HepG2 (cell line): ENCODE measurements around the gene DAPK1. TPM values are rescaled to one million over a fixed set of nuclear protein-coding genes. Genes with fewer than 3 reads are reported as not detected.
A peak's percentile ranks its signal among the peaks of the same experiment; 100 is the strongest.

Experiments used
- CEBPB ChIP-seq: IDR thresholded peaks from 2 replicates; pipeline ENCODE4 v1.6.1; 2011; ENCODE audit warnings: low read depth, low read length, improper control_type of control experiment, borderline replicate concordance
- CREB1 ChIP-seq, 2 experiments: fragments of 450-650 bp in 1 of 2; IDR thresholded peaks; 2 replicates each; pipeline ENCODE4 v1.6.1; 2016 to 2017; ENCODE audit warnings: control low read depth in 1 of 2, mild to moderate bottlenecking in 1 of 2, missing compliant biosample characterization in 1 of 2, missing genetic modification characterization in 1 of 2
- FOXP1 ChIP-seq, 2 experiments: fragments of 450-650 bp in 1 of 2; IDR thresholded peaks; 2 replicates each; pipeline ENCODE4 v1.6.1; 2017 to 2018; ENCODE audit warnings: antibody characterized with exemption in 1 of 2
- HNF4G ChIP-seq, 2 experiments: sonication (generic) in 1 of 2; formaldehyde crosslinking in 1 of 2; IDR thresholded peaks; 2 replicates each; pipeline versions ENCODE4 v1.4.0 to v1.6.1; 2011 to 2020; ENCODE audit warnings: borderline replicate concordance in 2 of 2, low read depth in 2 of 2, mild to moderate bottlenecking in 2 of 2, low read length in 1 of 2, missing genetic modification reagents in 1 of 2, moderate library complexity in 1 of 2
- KAT2B ChIP-seq: fragments of 150-350 bp; IDR thresholded peaks from 2 replicates; pipeline ENCODE4 v1.6.1; 2014; ENCODE audit warnings: low read depth, low read length, borderline replicate concordance
- MED1 ChIP-seq: sonication (generic); formaldehyde crosslinking; IDR thresholded peaks from 2 replicates; pipeline ENCODE4 v1.4.0; 2020; ENCODE audit warnings: missing genetic modification reagents
- MIER2 ChIP-seq: IDR thresholded peaks from 2 replicates; pipeline ENCODE4 v1.6.1; 2016; ENCODE audit warnings: missing biosample characterization, missing genetic modification reagents
- MIXL1 ChIP-seq: IDR thresholded peaks from 2 replicates; pipeline ENCODE4 v1.6.1; 2016
- NFIB ChIP-seq: sonication (generic); formaldehyde crosslinking; IDR thresholded peaks from 2 replicates; pipeline ENCODE4 v1.9.0; 2021; ENCODE audit warnings: missing genetic modification reagents, mild to moderate bottlenecking, borderline replicate concordance
- NFIC ChIP-seq: IDR thresholded peaks from 2 replicates; pipeline ENCODE4 v1.6.1; 2012; ENCODE audit warnings: mild to moderate bottlenecking, low read length, inconsistent platforms
- PHF8 ChIP-seq: sonication (generic); formaldehyde crosslinking; IDR thresholded peaks from 2 replicates; pipeline ENCODE4 v1.5.0; 2020; ENCODE audit warnings: missing genetic modification reagents
- POLR2AphosphoS5 ChIP-seq: IDR thresholded peaks from 2 replicates; pipeline ENCODE4 v1.6.1; 2012; ENCODE audit warnings: low read depth, low read length
- THAP11 ChIP-seq: IDR thresholded peaks from 2 replicates; pipeline ENCODE4 v1.6.1; 2016; ENCODE audit warnings: missing biosample characterization, missing genetic modification reagents
- YEATS4 ChIP-seq: sonication (generic); formaldehyde crosslinking; IDR thresholded peaks from 2 replicates; pipeline ENCODE4 v1.4.0; 2020; ENCODE audit warnings: missing genetic modification reagents, borderline replicate concordance
- ZNF180 ChIP-seq: sonication (generic); formaldehyde crosslinking; IDR thresholded peaks from 2 replicates; pipeline ENCODE4 v1.4.0; 2020; ENCODE audit warnings: low read depth, missing genetic modification reagents, borderline replicate concordance
- ZNF296 ChIP-seq: sonication (generic); formaldehyde crosslinking; conservative IDR thresholded peaks from 2 replicates; pipeline ENCODE4 v1.5.0; 2020; ENCODE audit warnings: mild to moderate bottlenecking, missing genetic modification reagents
- ZNF354B ChIP-seq: sonication (generic); formaldehyde crosslinking; IDR thresholded peaks from 2 replicates; pipeline ENCODE4 v1.8.0; 2022; ENCODE audit warnings: mild to moderate bottlenecking, missing genetic modification reagents
- ZSCAN9 ChIP-seq: IDR thresholded peaks from 2 replicates; pipeline ENCODE4 v1.6.1; 2016; ENCODE audit warnings: borderline replicate concordance
- polyA plus RNA-seq, 8 experiments: library from polyadenylated mRNA; depleted of rRNA in 3 of 8; stranded (reverse) in 7 of 8; unstranded in 1 of 8; fragments of >200 nt; fragmentation: Illumina TruSeq in 4 of 8; extraction: Trizol in 4 of 8; gene quantifications; 2 replicates each; pipeline versions ENCODE4 v1.2.1 to v1.2.3, GENCODE V29; 2011 to 2016; ENCODE audit warnings: low read depth in 4 of 8, missing spikeins in 1 of 8, mixed read lengths in 1 of 8; ENCODE audit not compliant: insufficient read depth in 1 of 8
- total RNA-seq, 5 experiments: library from RNA; depleted of rRNA; stranded (reverse); fragments of >200 nt; fragmentation: Illumina TruSeq; extraction: Trizol; gene quantifications; 2 replicates each; pipeline ENCODE4 v1.2.3, GENCODE V29; 2016; ENCODE audit warnings: low read depth in 1 of 5
- TF ChIP-seq, protein P1 (sequence below): IDR thresholded peaks from 2 replicates; pipeline ENCODE4 v1.6.1; 2016; ENCODE audit warnings: low read depth, missing genetic modification reagents, missing compliant biosample characterization
- TF ChIP-seq, protein P2 (sequence below): IDR thresholded peaks from 2 replicates; pipeline ENCODE4 v1.6.1; 2012; ENCODE audit warnings: low read depth, low read length, improper control_type of control experiment
- TF ChIP-seq, protein P3 (sequence below): sonication (generic); formaldehyde crosslinking; IDR thresholded peaks from 2 replicates; pipeline ENCODE4 v1.4.0; 2020; ENCODE audit warnings: missing genetic modification reagents

Gene DAPK1
- total and polyA plus RNA-seq, 2 of the 13 experiments (the other 11 are each of a cell fraction or from before 2014, with no cell fraction given), result 35.7 to 35.9 TPM

DNA sequence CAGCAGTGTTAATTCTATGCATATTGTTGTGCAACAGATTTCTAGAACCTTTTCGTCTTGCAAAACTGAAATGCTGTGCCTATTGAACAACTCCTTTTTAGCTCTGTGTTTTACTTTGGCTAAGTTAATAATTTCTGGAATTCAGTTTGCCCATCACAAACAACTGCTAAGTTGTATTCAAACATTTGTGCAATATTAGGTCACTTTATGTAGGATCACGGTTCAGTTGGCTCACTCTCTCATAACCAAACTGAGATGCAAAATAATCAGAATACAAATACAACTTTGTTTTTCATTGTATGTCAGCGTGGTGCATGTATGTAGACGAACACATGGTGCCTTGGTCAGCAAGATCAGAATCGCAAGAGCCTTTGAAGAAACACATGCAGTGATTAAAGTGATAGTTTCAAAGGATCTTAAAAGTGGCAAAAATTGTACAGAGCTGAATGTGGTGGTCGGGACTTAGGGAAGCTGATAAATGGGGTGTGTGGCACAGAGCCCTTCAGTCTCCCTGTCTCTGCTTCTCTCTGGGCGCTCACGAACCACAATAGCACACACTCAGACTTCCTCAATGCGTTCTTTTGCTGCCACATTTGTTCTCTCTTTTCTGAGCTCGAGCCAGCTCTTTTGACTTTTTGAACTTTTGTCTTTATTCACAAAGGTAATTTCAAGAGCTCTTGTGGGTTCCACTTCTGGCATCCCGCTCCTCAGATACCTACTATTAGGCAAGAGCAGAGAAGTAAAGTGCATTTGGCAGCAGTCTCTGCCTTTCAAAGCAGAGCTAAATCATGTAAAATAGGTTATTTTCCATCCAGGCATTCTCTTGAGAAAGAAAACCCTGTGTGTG is 115.8 kb downstream of the DAPK1 start (continued):
- TF ChIP-seq, protein P1, sequence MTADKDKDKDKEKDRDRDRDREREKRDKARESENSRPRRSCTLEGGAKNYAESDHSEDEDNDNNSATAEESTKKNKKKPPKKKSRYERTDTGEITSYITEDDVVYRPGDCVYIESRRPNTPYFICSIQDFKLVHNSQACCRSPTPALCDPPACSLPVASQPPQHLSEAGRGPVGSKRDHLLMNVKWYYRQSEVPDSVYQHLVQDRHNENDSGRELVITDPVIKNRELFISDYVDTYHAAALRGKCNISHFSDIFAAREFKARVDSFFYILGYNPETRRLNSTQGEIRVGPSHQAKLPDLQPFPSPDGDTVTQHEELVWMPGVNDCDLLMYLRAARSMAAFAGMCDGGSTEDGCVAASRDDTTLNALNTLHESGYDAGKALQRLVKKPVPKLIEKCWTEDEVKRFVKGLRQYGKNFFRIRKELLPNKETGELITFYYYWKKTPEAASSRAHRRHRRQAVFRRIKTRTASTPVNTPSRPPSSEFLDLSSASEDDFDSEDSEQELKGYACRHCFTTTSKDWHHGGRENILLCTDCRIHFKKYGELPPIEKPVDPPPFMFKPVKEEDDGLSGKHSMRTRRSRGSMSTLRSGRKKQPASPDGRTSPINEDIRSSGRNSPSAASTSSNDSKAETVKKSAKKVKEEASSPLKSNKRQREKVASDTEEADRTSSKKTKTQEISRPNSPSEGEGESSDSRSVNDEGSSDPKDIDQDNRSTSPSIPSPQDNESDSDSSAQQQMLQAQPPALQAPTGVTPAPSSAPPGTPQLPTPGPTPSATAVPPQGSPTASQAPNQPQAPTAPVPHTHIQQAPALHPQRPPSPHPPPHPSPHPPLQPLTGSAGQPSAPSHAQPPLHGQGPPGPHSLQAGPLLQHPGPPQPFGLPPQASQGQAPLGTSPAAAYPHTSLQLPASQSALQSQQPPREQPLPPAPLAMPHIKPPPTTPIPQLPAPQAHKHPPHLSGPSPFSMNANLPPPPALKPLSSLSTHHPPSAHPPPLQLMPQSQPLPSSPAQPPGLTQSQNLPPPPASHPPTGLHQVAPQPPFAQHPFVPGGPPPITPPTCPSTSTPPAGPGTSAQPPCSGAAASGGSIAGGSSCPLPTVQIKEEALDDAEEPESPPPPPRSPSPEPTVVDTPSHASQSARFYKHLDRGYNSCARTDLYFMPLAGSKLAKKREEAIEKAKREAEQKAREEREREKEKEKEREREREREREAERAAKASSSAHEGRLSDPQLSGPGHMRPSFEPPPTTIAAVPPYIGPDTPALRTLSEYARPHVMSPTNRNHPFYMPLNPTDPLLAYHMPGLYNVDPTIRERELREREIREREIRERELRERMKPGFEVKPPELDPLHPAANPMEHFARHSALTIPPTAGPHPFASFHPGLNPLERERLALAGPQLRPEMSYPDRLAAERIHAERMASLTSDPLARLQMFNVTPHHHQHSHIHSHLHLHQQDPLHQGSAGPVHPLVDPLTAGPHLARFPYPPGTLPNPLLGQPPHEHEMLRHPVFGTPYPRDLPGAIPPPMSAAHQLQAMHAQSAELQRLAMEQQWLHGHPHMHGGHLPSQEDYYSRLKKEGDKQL (CRISPR knock-in tag), result peak; percentile 77
- TF ChIP-seq NFIB (CRISPR knock-in tag) (no peak), NFIC (peak; percentile 87; the same call in 1 of the 2 replicates), CEBPB (peak; percentile 98), FOXP1 (IDR thresholded peaks at IDR 0.05) (no peak), FOXP1 (CRISPR knock-in tag; IDR thresholded peaks at IDR 0.05) (peak; percentile 83), MIXL1 (CRISPR knock-in tag) (peak; percentile 87), HNF4G (IDR thresholded peaks at IDR 0.05; ENCODE audit: borderline replicate concordance, low read depth, low read length) (peak; percentile 29; the same call in 1 of the 2 replicates), HNF4G (CRISPR knock-in tag; IDR thresholded peaks at IDR 0.05; ENCODE audit: borderline replicate concordance, low read depth) (no peak), KAT2B (no peak), ZNF180 (no peak), CREB1 (IDR thresholded peaks at IDR 0.05) (no peak), CREB1 (CRISPR knock-in tag; IDR thresholded peaks at IDR 0.05) (0 out of 2 replicates have a peak, but pooled peaks have one; percentile 12), MED1 (CRISPR knock-in tag) (peak; percentile 66), YEATS4 (CRISPR knock-in tag) (peak; percentile 48; the same call in 1 of the 2 replicates), ZSCAN9 (0 out of 2 replicates have a peak, but pooled peaks have one; percentile 26), PHF8 (CRISPR knock-in tag) (0 out of 2 replicates have a peak, but pooled peaks have one; percentile 31), POLR2AphosphoS5 (peak; percentile 48; the same call in 1 of the 2 replicates), MIER2 (peak; percentile 55; the same call in 1 of the 2 replicates), THAP11 (CRISPR knock-in tag) (no peak; the same call in 1 of the 2 replicates), ZNF296 (CRISPR knock-in tag) (no peak), ZNF354B (CRISPR knock-in tag) (no peak)
- TF ChIP-seq, protein P2, sequence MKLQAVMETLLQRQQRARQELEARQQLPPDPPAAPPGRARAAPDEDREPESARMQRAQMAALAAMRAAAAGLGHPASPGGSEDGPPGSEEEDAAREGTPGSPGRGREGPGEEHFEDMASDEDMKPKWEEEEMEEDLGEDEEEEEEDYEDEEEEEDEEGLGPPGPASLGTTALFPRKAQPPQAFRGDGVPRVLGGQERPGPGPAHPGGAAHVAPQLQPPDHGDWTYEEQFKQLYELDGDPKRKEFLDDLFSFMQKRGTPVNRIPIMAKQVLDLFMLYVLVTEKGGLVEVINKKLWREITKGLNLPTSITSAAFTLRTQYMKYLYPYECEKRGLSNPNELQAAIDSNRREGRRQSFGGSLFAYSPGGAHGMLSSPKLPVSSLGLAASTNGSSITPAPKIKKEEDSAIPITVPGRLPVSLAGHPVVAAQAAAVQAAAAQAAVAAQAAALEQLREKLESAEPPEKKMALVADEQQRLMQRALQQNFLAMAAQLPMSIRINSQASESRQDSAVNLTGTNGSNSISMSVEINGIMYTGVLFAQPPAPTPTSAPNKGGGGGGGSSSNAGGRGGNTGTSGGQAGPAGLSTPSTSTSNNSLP, result peak; percentile 95
- TF ChIP-seq, protein P3, sequence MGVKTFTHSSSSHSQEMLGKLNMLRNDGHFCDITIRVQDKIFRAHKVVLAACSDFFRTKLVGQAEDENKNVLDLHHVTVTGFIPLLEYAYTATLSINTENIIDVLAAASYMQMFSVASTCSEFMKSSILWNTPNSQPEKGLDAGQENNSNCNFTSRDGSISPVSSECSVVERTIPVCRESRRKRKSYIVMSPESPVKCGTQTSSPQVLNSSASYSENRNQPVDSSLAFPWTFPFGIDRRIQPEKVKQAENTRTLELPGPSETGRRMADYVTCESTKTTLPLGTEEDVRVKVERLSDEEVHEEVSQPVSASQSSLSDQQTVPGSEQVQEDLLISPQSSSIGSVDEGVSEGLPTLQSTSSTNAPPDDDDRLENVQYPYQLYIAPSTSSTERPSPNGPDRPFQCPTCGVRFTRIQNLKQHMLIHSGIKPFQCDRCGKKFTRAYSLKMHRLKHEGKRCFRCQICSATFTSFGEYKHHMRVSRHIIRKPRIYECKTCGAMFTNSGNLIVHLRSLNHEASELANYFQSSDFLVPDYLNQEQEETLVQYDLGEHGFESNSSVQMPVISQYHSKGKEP (CRISPR knock-in tag), result no peak
